Endothelial cell of hepatic sinusoid (primary cell): ENCODE data around the gene CENPB.

Source experiments
- in situ Hi-C: cut with HindIII; loops from 2 replicates; pipeline ENCODE4 v1.10.0; 2017; ENCODE audit warnings: low sequenced_read_pairs

Gene CENPB

GRCh38 chr20:3812259-3812681, 25.7 kb upstream of the CENPB start:
- in situ Hi-C loops: no loop called here

DNA sequence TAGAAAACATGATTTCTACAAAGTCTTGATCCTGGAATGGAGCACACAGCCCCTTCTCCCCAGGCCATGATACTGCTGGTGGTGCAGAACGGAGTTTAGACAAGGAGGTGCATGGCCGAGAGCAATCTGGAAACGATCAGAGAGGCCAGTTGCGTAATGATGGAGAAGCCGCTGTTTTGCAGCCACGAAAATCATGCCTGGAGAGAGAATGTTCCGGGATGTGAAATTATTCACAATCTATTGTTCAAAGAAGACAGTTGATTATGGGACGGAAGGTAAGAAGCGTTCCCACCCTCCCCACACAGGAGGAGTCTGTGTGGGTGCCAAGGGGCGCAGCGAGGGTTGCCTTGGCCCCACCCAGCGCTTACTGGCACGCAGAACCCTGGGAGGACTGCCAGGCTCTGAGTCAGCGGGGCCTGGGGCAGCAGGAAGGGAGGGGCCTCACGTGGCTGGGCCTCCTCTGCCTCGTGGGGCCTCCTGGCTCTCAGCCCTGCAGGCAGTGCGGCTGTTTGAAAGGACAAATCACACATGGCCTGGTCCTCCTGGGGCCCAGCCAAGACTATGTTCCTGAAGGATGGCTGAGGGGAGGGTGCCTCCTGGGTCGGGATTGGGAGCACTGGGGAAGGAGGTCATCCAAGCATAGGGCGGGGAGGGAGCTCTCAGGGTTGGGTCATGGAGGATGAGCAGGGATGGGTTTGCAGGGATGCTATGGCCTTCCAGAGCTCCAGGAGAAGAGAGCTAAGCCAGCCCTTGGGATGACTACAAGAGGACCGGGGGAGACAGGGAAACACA, 25.1 kb upstream of the CENPB start:
- in situ Hi-C loops: no loop called here

- in situ Hi-C loops: no loop called here
Measured at GRCh38 chr20:3808544-3808943, 22.0 kb upstream of the CENPB start.

GRCh38 chr20:3804781-3805180, 18.2 kb upstream of the CENPB start:
- in situ Hi-C loops: no loop called here

DNA sequence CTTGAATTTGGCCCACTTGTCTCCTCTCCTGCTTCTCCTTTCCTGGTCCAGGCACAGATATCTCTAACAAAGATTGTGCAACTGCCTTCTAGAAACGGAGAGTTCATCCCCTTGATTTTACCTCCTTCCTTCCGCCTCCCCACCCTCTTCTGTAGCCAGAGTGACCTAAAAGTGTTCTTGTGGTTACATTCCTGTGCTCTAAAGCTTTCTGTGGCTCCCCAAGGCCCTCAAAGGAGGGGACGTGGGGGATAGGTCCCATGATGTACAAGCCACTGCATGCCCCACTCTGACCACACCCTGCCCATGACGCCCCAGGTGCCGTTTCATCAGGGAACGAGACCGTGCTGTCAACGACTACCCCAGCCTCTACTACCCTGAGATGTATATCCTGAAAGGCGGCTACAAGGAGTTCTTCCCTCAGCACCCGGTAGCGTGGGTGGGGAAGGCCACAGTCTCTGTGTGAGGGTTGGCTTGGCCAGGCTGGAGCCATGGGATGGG, 17.8 kb upstream of the CENPB start:
- in situ Hi-C loops: no loop called here

DNA sequence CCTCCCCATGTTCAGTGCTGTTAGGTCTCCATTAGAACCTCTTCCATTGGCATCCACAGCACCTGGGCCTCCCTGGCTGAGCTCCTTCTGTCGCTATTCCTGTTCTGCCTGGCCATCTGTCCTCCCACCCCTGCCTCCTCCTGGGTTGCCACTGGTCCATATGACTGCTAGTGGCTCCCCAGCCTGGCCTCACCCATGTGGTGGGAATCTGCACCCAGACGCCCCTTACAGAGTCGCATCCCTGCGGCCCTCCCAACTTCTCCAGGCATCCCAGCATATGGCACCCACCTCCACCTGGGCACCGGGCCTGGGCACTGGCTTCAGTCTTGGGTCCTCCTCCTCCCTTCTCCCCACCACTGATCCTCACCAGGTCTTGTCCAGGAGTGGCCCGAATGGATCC, 17.3 kb upstream of the CENPB start:
- in situ Hi-C loops: no loop called here

DNA sequence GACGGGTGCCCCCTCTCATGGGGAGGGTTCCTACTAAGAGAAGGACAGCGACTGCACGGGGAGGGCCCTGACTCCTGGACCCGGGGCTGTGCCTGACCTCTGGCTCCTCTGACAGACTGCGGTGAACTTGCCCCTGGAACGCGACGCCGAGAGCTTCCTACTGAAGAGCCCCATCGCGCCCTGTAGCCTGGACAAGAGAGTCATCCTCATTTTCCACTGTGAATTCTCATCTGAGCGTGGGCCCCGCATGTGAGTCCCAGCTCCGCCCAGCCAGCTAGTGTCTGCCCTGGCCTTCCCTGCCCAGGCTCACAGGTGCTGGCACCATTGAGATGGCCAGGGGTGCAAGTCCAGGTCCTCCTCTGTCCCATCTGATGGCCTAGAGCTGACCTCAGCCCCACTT, 16.7 kb upstream of the CENPB start:
- in situ Hi-C loops: no loop called here

DNA sequence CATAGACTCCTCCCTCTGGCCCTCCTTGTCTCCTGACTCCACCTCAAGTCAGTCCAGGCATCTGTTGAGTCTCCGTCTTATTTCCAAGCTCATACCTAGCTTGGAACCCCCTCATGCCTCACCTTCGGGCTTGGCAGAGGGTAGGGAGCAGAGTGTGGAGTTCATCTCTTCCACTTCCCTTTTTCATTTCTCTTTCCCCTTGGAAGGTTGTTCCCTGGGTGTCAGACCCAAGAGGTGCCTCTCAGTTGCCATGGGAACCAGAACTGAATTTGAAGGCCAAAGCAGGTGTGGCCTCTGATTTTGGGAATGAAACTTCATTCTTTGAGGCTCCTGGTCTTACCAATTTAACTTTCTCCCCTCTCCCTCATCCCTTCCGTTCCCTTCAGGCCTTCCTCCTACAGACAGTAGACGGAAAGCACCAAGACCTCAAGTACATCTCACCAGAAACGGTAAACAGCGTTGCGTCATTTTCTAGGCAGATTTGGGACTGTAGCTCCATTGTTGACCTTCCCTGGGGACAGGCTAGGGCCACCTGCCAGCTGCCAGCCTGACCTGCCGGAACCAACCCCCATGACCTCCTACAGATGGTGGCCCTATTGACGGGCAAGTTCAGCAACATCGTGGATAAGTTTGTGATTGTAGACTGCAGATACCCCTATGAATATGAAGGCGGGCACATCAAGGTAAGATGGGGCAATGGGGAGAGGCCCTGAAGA, 16.1 kb upstream of the CENPB start:
- in situ Hi-C loops: no loop called here

DNA sequence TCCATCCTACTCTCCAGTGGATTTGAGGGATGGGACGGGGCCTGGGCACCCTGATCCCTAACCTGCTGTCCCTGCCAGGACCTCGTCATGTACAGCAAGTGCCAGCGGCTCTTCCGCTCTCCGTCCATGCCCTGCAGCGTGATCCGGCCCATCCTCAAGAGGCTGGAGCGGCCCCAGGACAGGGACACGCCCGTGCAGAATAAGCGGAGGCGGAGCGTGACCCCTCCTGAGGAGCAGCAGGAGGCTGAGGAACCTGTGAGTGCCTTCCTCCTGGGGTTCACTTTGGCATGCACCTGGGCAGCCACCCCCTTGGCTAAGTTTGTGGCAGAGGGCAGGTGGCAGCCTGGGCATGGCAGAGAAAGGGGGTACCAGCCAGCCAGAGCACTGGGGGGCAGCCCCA, 15.3 kb upstream of the CENPB start:
- in situ Hi-C loops: no loop called here

GRCh38 chr20:3801299-3801698, 14.8 kb upstream of the CENPB start:
- in situ Hi-C loops: no loop called here

GRCh38 chr20:3800878-3801260, 14.3 kb upstream of the CENPB start:
- in situ Hi-C loops: no loop called here

DNA sequence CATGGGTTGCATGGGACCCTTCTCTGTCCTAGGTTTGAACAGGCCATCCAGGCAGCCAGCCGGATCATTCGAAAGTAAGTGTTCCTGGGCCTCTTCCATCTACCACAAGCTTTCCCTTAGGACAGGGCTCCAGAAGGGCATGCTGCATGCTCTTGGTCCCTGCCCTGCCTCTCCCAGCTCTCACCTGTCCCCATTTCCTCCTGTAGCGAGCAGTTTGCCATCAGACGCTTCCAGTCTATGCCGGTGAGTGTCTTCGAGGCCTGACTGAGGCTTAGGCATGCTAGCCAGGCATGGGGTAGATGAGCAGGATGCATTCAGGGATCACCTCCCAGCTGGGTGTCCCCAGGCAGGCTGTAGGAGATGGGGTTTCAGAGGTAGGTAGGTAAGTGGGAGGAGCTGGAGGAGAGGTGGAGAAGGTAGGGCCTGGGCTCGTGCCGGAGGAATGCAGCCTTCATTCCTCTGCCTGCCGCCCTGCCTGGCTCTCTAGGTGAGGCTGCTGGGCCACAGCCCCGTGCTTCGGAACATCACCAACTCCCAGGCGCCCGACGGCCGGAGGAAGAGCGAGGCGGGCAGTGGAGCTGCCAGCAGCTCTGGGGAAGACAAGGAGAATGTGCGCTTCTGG, 13.8 kb upstream of the CENPB start:
- in situ Hi-C loops: no loop called here

DNA sequence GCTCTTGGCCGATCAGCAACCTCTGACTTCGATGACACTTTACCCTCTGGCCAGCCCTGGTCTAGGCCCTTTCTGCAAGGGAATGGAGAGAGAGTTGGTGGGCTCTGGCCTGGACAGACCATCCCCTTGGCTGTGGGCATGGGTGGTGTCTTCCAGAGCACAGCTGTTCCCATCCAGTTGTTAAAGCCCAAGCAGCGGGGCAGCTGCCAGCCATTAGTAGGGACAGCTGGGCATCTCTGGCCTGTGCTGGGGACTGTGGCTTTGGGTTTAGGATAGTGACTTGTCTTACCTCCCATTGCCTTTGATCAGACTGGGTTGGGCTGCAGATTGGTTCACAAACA, 12.3 kb upstream of the CENPB start:
- in situ Hi-C loops: no loop called here

DNA sequence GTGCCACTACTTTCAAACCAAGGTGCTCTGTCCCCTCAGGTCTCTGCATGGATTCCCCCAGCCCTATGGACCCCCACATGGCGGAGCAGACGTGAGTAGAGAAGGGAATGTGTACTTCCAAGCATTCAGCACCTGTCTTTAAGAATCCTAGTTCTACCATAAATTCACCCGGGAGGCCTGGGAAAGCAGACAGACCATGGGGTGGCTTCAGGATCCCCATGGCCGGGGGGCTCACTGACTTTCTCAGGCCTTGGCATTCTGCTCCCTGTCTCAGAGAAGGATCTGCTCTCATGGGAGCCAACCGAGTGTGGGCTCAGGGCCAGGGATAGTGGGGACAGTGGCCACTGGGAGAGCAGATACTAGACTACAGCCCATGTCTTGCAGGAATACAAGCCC, 11.8 kb upstream of the CENPB start:
- in situ Hi-C loops: no loop called here

DNA sequence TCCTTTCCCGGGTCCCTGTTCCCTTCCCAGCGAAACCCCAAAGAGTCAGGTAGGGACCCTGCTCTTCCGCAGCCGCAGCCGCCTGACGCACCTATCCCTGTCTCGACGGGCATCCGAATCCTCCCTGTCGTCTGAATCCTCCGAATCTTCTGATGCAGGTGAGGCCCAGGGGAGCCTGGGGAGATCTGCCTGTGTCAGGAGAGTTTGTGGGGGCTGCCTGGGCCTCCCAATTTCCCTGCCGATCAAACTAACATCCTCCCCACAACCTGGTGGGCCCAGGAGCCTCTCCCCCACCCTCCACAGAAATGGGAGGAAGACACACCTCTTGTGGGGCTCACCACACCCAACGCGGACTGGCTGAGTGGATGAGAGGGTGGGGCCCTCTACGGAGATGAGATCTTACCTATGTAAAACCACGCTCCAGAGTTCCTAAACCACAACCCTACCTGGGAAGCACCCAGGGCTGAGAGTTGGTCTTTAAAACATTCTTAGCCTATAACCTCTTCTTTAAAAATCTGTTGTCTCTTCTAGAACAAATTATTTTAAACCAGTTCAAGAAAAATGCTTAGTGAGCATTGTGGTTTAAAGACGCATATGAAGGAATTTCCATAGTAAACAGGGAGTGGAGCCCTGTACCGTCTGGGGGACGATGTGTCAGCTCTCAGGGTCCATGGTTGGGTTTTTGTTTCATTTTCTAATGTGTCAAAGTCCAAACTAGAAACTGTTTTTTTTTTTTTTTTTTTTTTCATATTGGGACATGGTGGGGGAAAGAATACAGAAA, 11.2 kb upstream of the CENPB start:
- in situ Hi-C loops: no loop called here

- in situ Hi-C loops: no loop called here
Measured at GRCh38 chr20:3797226-3797545, 10.6 kb upstream of the CENPB start.

DNA sequence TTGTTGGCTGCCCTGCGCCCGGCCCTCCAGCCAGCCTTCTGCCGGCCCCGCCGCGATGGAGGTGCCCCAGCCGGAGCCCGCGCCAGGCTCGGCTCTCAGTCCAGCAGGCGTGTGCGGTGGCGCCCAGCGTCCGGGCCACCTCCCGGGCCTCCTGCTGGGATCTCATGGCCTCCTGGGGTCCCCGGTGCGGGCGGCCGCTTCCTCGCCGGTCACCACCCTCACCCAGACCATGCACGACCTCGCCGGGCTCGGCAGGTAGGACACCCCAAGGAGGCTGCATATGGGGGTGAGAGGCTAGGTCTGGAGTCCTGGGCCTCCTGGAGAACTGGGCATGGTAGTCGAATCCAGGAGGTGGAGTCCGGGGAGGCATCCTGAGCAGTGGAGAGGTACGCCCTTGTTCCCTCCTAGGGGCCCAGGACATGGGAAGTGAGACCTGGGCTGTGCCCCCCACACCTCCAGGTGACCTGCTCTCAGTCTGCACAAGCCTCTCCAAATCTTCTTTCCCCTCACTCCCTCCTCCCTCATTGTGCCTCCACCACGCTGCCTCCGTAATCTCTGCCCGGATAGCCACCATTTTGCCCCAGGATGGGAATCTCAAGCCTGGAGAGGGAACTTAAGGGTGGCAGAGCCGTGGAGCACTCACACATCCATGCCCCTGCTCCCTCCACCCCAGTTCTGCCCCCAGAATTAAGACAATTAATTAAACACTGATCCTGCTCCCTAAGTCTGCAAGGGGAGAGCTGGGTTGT, 10.1 kb upstream of the CENPB start:
- in situ Hi-C loops: no loop called here

DNA sequence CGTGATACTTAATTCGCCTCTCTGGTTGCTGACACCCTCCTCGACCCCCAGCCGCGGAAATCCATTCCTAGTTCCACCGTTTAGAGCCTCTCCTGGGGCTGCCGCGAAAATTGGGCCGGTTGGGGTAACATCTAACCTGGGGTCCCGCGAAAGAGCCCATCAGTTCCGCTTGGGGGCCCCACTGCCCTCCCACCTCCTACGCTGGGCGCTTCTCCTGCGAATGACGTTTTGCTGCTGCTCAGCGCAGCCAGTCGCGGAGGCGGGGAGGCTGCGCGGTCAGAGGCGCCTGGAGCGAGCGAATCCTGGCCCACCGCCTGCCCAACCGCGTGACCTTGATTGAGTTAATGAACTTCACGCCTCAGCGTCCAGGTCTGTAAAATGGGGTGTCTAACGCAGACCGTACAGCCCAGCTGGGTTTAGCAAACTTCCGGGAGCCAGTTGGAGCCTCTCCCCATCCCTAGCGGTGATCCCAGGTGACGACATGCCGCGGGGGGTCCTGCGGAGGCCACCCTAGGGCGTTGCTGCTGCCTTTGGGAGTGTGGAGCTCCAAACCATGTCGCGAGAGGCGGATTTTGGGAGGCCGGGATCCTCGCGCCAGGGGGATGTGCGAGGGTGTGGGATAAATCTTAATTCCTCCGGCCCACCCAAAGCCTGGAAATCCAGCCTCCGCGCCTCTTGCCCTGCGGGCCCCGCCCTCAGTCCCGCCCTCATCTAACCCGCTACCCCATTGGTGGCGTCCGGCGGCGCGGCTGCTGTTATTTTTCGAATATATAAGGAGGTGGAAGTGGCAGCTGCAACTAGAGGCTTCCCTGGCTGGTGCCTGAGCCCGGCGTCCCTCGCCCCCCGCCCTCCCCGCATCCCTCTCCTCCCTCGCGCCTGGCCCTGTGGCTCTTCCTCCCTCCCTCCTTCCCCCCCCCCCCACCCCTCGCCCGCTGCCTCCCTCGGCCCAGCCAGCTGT, 9.2 kb upstream of the CENPB start, which contains the start of gene CDC25B:
Gene CDC25B (plus strand): TSS at position 800 of the 958 bp plus-strand sequence. CDS start 222 bp downstream, outside the sequence.
- in situ Hi-C loops: no loop called here

DNA sequence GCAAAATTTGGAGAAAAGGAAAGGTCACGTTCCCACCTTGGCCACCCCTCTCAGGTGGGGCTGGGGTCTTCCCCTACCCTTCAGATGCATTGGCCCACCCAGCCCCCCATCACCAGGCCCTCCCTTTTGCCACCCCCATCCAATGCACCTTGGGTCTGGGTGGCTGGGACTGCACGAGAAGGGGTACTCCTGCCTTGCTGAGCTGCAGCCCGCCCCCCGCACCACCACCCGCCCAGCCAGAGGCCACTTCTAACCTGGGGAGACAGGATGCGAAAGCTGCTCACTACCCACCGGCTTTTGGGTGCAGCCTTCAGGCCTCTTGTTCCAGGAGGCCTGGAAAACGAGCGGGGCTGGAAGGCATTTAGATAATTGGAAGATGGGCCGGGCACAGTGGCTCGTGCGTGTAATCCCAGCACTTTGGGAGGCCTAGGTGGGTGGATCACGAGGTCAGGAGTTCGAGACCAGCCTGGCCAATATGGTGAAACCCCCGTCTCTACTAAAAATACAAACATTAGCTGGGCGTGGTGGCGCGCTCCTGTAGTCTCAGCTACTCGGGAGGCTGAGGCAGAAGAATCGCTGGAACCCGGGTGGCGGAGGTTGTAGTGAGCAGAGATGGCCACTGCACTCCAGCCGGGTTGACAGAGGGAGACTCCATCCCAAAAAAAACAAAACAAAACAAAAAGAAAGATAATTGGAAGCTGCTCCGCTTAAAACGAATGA, 8.3 kb upstream of the CENPB start:
- in situ Hi-C loops: no loop called here
